Activated CD8-positive, alpha-beta T cell treated with anti-CD3 and anti-CD28 coated beads, Interleukin-2, amount 10 ng/mL, durations not matched to agents 7 days and 5 days (primary cell): ENCODE results near the gene HSD17B7. TPM values are rescaled to one million over a fixed set of nuclear protein-coding genes. Genes with fewer than 3 reads are reported as not detected.

ENCODE experiments used
- total RNA-seq, 2 experiments: library from RNA; stranded (reverse); gene quantifications; one replicate each; pipeline ENCODE4 v1.2.3, GENCODE V29; 2021

HSD17B7 gene
- total RNA-seq, 2 experiments from 2014 or later, result 22.9 to 23.7 TPM

Other genes starting within 250 kb of the HSD17B7 start
- 10 to 100 TPM; 15.5 to 15.7 TPM for gene UAP1, start 229.0 kb upstream of the HSD17B7 start, total RNA-seq
- under 1 TPM; 0.08 TPM for gene DDR2, start 158.2 kb upstream of the HSD17B7 start, total RNA-seq
- gene CCDC190, start 70.5 kb downstream of the HSD17B7 start, total RNA-seq, result not detected